ENCODE data around the gene NPFF.
A peak's percentile ranks its signal among the peaks of the same experiment; 100 is the strongest.

Gene NPFF

DNA sequence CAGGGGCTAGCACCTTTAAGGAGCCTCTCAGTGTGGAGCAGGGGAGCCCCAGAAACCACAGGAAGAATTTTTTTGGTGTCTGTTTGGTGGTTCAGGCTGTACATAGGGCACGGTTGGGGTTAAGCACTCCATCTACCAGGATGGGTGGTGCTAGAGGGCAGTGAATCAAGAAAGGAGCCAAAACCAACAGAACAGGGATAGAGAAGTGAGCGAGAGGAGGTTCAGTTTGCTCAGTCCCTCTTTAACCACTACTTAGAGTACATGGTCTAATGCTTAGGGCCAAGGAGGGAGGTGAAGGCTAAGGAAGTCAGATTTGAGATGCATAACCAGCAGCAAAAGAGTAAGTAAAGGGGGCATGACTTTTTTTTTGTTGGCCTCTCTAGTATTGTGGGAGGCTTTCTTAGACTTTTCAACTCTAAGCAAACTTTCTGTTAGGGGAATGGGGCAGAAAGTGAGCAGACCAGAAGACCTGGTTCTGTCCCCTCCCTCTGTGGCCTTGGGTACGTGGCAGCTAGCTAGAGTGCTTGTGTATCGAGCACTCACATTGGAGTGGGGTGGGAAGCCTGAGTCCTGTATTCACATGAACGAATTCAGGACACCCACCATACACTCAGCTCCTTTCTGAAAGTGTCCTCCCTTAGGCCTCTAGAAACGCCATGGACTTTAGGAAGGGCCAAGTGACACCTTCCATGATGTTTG lies 6.6 kb upstream of the NPFF start:
- DNase-seq, result no peak

DNA sequence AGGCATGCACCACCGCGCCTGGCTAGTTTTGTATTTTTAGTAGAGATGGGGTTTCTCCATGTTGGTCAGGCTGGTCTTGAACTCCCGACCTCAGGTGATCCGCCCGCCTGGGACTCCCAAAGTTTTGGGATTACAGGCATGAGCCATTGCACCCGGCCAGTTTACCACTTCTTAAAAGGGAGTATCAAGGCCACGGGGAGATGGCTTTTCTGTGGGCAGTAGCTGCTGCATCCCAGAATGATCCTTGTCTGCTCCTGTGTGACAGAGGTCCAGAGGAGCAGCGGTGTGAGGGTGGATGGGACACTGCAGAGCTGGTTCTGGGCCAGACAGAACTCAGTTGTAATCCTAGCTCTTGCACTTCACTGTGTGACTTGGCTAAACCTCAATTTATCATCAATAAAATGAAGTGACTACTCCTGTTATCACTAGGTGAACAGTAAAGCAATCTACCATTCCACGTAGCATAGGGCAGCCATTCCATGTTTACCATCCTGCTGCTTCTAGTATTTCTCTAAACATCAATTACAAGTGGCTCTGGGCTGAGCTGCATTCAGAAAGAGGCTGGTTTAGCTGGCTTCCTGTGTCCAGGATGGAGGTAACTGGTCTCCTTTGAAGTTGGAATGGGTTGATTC lies 3.0 kb upstream of the NPFF start:
- no peak for DNase-seq

DNA sequence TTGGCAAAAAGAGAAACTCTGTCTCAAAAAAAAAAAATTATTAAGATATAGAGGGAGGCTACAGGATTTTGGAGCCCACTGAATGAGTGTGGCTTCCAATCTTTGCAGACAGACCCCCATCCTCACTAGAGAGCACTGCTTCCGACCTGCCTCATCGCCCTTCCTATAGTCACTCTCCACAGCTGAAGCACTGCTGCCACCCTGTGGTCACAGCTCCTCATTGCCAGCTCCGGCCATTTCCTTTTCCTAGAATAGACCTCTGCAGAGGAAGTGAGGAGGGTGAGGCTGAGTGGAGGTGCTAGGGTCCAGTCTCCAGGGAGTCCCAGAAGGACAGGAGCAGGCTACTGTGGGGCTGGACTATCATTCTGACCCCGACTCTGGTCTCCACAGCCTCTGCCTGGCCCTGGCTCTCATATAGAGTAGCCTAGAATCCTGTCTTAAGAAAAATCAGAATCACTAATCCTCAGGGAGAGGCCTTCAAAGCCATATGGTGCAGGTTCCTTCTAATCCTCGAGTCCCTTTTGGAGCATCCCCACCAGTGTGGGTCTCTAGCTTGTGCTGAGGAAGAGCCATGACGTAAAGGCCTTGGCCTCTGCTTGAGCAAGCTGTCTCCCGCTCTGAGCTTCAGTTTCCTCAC lies 1.4 kb upstream of the NPFF start:
- peak; percentile 77 to 91 for DNase-seq

DNA sequence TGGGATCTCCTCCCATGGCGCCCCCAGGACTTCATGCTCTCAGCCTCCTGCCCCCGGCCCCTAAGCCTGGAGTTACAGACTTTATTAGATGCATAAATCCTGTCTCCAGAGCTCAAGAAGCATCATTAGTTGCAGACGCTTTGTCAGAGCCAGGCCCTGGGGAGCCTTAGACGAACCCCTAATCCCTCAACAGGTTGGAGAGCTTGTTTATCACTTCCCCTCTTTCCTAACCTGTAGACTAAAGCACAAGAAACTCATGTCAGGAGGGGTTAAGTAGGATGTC lies 260 bp upstream of the NPFF start:
- DNase-seq, result no peak

DNA sequence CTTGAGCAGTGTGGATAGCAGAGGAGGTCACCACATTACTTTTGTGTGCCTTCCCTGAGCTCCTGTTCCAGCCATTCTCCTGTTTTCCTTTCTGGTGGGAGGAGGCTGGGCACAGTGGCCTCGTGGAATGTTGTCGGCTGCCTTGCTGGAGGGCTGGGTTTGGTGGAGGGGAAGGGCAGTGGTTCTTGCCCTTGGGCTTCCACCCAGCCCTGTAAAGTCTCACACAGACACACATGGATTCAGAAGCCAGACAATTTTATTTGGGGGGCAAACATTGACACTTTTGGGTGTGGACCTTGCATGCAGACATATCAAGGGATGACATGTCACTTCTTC lies 866 bp downstream of the NPFF start:
- no peak for DNase-seq

DNA sequence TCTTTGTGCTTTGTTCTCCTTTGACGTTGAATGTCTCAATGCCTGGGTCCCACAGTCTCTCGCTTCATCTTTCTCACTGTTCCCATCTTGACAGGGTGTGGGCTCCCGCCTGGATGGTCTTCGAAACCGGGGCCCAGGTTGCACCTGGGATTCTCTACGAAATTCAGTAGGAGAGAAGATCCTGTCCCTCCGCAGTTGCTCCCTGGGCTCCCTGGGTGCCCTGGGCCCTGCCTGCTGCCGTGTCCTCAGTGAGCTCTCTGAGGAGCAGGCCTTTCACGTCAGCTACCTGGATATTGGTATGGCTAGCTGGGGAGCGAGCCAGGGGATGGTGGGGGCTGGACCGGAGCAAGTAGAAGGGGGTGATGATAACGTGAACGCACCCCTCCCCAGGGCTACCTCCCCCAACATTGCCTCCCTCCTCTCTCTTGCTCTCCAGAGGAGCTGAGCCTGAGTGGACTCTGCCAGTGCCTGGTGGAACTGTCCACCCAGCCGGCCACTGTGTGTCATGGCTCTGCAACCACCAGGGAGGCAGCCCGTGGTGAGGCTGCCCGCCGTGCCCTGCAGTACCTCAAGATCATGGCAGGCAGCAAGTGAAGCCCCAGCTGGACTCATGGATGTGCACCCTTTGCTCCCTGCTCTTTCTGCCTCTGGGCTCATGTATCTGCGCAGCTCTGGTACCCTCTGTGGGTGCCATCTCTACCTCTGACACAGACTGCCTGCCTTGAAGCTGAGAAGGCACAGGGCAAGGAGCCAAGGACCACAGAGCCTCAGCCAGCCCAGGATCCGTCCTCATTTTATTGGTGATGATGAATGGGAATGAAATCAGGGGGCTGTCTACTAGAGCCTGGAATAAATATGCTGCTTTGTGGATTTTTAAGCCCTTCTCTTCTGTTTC lies 1.5 kb downstream of the NPFF start:
- DNase-seq, result no peak

DNA sequence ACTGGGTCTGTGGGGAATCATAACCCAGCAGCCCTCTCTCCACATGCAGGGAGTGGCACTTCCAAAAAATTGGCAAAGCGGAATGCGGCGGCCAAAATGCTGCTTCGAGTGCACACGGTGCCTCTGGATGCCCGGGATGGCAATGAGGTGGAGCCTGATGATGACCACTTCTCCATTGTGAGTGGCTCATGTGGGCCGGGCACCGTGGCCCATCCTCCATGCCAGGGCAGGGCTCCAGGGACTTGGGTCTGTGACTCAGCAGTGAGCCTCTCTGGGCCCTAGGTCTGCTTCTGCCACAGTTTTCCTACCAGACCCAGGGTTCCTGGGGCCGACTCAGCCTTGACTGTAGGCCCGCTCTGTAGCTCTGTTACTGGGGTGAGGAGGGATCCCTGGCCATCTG lies 2.2 kb downstream of the NPFF start:
- no peak for DNase-seq

DNA sequence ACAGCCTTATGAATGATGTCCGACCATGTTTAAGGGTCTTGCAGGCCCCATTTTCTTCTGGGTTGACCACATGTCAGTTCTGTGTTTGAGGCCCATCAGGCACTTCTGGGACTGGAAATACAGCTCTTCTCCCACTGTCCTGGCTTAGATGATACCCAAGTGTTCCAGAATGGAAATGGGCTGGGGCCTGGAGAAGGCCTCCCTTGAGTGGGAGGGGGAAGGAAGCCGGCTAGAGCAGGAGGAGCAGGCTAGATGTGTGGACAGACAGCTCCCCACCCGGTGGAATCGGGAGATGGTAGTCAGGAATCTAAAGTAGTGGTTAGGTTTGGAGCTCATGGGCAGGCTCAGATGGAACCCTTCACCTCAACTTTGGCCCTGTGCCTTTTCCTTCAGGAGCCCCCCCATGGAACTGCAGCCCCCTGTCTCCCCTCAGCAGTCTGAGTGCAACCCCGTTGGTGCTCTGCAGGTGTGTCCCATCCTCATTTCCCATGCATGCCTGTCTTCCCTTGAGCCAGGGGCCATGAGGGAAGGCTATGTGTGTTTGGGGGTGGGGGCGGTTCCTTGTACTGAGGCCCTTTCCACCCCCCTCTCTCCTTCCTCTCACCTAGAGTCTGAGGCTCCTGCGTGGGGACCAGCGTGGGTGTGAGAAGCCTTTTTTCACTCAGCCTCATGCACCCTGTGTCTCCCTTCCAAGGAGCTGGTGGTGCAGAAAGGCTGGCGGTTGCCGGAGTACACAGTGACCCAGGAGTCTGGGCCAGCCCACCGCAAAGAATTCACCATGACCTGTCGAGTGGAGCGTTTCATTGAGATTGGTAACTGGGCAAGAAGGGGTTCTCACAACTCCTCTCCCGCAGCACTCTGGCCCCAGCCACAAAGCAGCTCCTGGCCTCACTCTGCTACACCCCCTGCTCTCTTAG lies 3.0 kb downstream of the NPFF start:
- no peak for DNase-seq

DNA sequence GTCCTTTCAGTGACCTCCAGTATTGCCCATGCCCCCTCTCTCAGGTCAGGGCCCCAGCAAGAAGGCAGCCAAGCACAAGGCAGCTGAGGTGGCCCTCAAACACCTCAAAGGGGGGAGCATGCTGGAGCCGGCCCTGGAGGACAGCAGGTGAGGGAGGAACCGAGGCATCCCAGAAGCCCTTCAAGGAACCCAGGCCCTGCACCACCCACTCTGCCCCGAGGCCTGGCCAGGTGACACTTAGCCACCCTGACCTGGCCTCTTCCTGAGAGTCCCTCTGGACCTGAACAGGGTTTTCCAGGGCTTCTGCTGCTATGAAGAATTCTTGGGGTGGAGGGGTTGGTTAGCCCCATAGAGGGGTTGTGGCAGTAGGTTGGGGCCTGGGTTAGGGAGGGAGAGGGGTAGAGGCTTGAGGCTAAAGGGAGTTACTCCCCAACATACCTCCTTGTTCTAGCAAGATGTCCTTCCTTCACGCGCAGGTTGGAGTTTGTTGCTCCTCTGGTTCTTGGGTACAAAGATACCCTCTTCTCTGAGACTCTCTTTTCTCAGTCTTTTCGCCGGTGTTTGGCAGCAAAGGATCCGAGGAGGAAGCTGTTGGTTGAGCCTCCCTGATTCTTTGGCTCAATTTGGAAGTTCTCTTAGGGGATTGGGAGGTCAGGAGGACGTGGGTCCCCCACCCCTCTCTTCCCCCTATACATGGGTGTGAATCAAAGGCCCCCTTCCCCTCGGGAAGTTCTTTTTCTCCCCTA lies 4.1 kb downstream of the NPFF start:
- DNase-seq, result no peak

DNA sequence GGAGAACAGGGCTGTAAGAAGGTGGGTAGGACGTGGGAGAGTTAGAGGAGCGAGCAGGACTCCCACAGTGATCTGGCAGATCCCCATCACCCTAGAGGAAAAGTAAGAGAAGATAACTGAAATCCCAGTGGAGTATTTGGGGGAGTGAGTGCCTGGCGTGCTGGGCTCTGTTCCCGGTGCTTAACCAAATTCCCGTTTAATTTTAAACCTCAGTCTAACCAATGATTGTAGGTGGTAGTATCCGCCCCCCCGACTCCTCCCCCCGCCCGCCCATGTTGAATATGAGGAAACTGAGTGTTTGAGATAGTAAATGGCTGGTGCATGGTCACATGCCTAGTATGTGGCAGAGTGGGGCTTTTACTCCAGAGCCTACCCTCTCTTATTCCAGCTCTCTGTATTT lies 5.0 kb downstream of the NPFF start:
- no peak for DNase-seq

DNA sequence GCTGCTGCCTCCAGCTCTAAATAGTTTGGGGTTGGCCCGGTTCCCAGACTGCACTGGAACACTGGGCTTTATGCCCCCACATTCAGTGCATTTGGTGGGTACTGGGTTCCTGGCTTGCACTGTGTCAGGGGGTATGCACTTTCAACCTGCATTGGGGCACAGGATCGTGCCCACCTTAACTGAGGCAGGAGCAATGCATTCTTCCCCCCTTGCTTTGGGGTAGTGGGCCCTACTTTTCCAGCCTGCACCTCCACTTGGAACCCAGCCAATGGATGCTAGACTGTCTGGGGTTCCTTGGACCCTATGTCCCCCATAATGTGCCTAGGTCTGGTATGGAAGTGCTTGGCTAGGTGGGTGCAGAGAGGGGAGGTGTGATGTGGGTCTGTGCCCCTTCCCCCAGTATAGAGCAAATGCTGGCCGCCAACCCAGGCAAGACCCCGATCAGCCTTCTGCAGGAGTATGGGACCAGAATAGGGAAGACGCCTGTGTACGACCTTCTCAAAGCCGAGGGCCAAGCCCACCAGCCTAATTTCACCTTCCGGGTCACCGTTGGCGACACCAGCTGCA lies 5.6 kb downstream of the NPFF start:
- no peak for DNase-seq

DNA sequence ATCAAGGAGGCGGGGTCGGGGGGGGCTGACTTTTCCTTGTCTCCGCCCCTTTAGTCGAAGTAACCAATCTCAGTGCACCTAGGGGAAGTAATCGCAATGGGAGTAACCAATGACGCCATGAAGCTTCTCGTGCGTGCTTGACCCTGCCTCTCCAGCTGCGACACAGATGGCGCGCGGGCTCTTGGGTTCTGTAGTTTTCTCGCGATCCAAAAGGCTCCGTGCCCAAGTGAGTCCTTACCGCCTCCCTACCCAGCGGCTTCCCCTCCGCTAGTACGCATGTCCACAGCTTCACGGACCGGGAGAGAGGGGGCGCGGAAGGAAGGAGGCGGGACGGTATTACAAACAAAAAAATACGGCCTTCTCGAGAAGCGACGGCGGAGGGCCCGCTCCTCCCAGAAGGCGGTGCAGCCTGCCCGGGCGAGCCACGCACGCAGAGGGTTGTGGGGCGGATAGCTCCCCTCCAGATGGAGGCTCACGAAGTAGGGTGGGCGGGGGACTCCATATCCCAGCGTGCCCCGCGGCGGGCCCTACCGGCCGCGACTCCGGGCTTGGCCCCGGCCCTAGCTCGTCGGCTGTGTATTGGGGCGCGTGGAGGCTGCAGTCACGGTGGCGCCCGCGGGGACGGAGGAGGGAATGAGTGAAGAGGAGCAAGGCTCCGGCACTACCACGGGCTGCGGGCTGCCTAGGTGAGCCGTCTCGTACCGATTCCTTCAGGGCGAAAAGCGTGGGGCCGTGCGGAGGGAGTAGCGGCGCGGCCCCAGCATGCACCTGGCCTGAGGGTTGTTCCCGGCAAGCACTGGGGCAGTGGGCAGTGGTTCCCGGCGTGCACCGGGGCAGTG lies 6.3 kb downstream of the NPFF start, which contains the start of gene TARBP2:
Gene TARBP2, plus strand, starts transcription at position 508 of the 839 bp plus-strand sequence. Its CDS starts 126 bp downstream, at position 634.
- peak; percentile 99 for DNase-seq

DNA sequence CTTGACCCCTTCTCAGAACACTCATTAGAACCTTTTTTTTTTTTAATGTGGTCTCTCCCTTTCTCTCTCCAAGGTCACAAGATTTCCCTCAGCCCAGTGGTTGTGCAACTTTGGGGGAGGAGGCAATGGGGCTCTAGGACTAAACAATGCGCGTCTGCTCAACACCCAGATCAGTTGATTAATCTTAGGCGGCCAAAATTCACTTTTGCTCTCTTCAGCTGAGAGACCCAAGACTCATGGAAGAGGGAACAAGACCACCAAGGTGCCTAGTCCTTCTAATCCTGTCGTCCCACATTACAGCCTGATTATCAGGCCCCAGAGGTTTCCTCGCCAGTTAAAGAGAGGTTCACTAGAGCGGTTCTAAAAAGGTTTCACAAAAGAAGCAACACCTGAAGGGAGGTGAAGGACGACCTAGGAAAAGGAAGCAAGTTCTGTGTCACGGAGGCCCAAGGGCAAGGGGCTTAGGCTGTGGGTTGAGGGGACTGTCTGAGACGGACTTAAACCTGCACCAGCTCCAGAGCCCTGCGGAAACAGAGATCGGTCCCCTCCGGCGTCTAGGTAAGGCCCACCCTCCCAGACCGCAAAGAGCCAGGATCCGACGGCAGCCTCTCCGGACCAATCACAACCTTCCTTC lies 7.0 kb downstream of the NPFF start:
- peak; percentile 37 to 53 for DNase-seq

DNA sequence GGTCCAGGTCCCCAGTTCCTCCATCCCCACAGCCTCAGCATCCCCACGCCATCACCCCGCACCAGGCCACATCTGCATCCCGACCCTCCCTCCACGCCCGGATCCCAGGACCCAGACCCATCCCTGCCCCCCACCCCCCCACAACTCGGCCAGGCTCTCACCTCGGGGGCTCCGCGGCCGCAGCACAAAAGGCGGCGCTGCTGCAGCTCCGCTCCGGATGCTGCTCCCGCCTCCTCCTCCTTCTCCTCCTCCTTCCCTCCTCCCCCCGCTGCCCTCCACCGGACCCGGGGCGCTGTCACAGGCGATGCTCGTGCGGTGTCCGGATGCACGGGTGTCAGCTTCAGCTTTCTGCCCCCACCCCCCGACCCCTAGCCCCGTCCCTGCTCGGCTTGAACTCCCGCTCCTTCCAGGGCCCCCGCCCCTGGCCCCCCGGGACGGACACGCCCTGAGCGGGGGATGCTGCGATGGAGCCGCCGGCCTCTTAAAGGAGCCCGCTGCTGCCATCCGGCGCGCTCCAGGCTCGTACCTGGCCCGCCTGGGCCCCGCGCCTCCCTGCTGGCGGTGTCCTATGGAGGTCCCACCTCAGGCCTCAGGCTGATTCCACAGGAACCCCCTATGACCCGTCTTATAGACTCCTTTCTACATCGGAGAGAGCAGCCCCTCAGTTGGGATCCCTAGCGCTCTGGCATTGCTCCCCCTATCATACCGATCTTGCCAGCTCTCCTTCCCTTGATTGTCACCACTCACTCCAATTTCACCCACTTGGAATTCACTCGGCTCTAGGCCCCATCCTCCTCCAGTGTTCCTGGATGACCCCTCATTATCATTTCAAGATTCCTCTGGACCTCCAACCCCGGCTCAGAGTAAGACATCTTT lies 7.8 kb downstream of the NPFF start, which contains the start of gene MAP3K12:
Gene MAP3K12, minus strand, starts transcription at position 193 of the 876 bp plus-strand sequence. CDS start 12,067 bp downstream, outside the sequence.
- DNase-seq, result peak; percentile 51 to 60

DNA sequence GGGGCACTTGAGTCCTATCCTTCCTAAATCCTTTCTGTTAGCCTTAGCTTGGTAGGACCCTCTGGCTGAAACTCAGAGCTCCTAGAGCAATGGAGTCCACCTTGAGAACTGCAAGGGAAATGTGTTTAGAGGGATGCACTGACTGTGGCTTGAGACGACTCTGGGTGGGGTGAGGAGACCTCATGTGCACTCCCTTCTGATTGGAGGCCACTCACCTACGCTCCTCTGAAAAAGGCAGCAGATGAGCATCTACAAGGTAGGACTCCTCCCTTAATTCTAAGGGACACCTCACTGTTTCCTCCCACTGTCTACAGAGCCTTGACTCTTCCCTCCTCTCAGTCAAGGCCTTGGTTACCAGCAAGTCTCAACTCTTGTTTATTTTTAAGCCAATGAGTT lies 9.1 kb downstream of the NPFF start:
- no peak for DNase-seq

DNA sequence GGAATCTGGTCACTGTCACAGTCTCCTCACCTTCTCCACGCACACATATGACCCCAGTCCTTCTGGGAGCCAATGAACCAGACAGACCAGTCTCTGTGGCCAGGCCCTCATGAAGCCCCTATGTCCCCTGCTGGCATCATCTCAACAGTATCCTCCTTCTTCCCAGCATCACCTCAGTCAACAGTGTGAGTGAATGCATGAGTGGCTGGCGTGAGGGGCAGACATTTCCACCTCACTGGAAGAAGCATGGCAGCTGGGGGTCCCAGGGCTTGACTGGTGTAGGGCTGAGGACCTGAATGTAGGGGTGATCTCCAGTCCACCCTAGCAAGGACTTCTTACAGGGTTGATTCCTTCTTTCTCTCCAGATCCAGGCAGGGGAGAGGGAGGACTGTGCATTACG lies 9.8 kb downstream of the NPFF start:
- no peak for DNase-seq

DNA sequence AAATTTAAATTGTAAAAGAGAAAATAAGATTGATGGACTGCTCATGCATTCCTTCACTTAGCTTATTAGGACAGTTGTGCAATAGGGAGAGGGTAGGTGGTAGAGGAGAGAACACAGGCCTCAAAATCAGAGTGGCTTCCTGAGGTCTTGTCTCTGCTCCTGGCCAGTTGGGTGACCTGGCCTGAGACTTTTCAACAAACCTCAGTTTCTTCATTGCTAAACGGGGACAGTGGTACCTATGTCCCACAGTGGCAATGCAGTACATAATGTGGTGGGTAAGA lies 10.6 kb downstream of the NPFF start:
- no peak for DNase-seq

DNA sequence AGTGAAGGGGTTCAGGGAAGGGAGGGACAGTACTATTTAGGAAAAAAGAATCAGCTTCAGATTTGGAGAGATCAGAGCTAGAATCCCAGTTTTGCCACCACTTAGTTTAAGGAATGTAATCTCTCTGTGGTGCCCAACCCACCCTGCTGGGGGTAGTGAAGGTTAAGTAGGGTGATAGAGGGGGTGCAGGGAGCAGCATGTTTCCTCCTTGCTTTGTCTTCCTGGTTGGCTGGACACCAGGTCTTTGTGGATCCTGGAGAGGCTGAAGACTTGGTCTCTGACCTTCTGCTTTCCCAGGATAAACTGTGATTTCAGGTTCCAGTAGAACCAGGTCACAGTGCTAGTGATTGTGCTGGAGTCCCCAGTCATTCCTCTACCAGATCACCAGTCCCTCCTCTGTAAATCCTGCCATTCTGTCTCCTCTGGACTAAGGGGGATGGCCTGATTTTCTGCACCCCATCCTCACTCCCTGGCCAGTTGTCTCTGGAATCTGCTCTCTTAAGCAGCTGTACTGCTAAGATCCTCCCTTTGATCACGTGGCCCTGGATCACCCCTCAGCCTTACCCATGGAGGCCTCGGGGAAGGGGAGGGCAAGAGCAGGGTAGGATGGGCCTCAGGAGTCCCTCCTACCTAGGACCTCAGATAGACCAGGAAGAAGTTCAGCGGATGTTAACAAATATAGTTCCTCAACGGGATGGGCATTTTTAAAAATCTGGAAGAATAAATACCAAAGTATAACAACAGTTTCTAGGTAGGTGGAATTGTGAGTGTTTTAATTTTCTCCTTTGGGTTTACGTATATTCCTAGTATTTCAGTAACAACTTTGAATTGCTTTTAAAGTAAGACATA lies 11.2 kb downstream of the NPFF start:
- no peak for DNase-seq

All from Kasumi-1 (cell line).